Activated naive CD4-positive, alpha-beta T cell treated with Interleukin-2 at 50 U/mL for 16 hours (primary cell): Measurements from ENCODE around the gene MACROD1.
"Not testable (repeated sequence)": the region's sequence is repeated elsewhere in the genome, so short reads cannot be mapped to it uniquely, and the experiment has no call there.

Source experiments
- DNase-seq: peaks from one replicate; pipeline ENCODE4 v3.0.0-alpha.2; 2020

Gene MACROD1

DNA sequence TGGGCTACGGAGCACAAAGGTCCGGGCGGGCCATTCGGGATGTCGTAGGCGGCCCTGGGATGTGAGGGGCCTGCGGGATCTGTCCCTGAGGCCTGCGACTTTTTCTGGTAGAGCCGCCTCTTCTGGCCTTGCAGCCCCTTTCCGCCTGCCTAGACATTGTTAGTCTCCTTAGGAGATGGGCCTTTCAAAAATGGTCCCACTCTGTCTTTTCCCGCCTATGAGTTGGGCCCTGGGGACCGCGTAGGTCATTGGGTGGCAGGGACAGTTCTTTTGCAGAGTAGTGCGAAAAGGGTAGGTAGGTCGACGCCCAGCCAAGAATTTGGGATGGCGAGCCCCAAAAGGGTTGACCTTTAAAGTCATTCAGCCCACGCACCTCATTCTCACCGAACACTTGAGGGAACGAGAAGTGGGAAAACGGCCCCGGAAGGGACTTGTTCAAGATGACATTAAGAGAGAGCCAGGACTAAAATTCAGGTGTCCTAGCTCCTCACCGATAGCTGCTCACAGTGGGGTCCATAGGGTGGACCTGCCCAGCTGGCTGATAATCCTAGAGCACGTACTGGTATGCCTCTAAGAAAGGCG lies 178.9 kb downstream of the MACROD1 start:
- no peak for DNase-seq

DNA sequence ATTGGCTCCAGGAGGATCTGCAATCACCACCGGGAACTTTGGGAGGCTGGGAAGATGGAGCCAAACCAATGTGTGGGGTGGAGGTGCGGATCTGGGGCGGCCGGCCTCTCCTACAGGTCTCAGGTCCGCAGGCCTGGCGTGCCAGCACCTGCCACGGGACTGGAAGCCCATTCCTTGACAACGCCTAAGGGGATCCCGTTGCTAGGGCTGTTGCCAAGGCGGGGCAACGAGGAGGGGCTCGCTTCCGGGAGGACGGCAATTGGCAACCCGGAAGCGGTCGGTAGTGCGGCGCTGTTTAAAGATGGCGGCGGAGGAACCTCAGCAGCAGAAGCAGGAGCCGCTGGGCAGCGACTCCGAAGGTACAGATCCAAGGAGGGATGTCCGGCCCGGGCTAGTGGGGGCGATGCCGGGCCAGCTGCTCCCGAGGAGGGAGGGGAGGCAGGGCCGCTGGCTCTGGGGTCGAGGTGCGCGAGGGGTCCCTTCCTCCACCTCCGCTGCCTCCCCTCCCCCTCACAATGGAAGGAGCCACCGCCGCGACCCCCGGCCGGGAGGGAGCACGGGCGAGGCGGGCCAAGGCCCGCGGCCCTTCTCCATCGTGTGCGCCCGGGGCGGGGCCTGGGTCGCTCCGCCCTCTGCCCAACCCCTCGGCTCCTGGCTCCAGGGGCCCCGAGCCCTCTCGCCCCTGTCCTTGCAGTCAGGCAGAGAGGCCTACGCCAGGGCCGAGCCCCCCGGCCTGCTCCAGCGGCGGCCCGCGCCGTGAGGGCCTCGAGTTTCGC lies 179.6 kb downstream of the MACROD1 start, which contains the start of gene OTUB1:
TSS of gene OTUB1 (plus strand) at position 283 of the 776 bp plus-strand sequence. CDS start at position 302, 19 bp downstream.
- DNase-seq: peak; percentile 90

- DNase-seq: peak; percentile 77
Observed at GRCh38 chr11:63985812-63986155, 180.1 kb downstream of the MACROD1 start.

DNA sequence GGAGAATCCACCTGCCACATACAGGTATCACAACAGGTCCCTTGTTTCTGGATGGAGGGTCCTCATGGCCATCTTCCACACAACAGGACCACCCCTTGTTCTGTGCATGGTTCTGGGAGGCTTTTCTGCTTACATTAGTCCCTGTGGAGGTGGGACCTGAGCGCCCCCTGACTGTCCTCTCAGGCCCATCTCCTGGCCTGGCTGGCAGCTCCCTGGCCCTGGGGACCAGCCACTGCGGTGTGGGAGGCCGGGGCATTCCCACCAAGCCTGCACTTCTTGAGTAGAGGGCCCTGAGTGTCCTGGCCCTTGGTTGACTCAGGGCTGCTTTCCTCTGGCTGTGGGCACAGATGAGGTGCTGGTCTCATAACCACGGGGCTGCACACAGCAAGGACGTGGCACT lies 186.5 kb downstream of the MACROD1 start:
- no peak for DNase-seq

GRCh38 chr11:63978551-63979239 lies 187.2 kb downstream of the MACROD1 start:
- DNase-seq: no peak

DNA sequence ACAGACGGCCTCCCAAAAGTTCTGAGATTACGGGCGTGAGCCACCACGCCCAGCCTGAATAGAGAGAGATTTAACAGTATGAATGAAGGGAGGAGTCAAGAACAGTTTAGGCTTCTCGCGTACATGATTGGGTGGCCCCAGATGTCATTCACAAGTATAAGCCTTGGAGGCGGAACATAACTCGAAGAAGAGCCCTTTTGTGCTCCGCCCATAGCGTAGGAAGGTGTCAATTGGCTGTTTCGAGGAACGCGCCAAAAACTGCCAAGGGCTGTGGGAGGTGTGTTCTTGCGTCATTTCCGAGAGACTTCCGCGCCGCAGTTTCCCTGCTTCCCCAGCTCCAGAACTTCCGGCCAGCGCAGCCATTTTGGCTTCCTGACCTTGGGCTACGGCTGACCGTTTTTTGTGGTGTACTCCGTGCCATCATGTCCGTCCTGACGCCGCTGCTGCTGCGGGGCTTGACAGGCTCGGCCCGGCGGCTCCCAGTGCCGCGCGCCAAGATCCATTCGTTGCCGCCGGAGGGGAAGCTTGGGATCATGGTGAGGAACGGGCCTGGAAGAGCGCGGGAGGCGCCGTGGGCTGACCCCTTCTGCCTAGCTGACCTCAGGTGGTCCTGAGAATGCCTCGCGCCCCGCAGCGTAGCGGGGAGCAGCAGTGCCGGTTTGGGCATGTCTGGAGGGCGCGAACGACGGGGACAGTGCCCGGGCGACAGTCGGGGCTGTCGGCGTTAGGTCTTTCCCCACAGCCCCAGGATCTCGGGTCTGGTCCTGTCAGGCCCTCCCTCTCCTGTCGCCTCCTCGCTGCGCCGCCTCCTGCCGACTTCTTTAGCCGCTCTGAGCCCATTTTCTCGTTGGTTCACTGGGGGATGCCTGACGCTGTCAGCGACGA lies 191.4 kb downstream of the MACROD1 start, which contains the start of gene COX8A:
TSS of gene COX8A (plus strand) at position 362 of the 885 bp plus-strand sequence. CDS start at position 423, 61 bp downstream.
- DNase-seq: peak; percentile 97

DNA sequence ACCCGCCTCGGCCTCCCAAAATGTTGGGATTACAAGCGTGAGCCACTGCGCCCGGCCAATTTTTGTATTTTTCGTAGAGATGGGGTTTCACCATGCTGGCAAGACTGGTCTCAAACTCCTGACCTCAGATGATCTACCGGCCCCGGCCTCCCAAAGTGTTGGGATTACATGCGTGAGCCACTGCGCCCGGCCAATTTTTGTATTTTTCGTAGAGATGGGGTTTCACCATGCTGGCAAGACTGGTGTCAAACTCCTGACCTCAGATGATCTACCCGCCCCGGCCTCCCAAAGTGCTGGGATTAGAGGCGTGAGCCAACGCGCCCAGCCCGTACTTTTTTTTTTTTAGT lies 192.0 kb downstream of the MACROD1 start:
- DNase-seq: not testable (repeated sequence)

GRCh38 chr11:63970902-63971301 lies 195.0 kb downstream of the MACROD1 start:
- DNase-seq: no peak

DNA sequence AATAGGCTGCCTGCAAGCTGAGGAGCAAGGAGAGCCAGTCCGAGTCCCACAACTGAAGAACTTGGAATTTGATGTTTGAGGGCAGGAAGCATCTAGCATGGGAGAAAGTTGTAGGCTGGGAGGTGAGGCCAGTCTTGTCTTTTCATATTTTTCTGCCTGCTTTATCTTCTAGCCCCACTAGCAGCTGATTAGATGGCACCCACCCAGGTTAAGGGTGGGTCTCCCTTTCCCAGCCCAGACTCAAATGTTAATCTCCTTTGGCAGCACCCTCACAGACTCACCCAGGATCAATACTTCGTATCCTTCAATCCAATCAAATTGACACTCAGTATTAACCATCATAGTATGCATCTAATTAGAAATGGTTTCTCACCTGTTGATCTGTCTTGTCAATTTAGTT lies 196.5 kb downstream of the MACROD1 start:
- no peak for DNase-seq

DNA sequence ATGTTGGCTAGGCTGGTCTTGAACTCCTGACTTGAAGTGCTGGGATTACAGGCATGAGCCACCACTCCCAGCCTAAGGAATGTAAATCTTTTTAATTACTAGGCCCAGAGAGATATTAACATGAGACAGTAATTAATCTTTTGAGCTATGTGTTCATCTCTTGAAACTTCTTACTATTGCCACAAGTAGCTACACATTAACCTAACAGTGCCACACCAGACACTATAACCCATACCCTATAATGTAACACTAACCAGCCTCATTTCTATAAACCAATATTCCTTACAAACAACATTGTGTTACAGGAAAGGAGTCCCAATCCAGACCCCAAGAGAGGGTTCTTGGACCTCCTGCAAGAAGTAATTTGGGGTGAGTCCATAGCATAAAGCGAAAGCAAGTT lies 199.5 kb downstream of the MACROD1 start:
- DNase-seq: no peak

DNA sequence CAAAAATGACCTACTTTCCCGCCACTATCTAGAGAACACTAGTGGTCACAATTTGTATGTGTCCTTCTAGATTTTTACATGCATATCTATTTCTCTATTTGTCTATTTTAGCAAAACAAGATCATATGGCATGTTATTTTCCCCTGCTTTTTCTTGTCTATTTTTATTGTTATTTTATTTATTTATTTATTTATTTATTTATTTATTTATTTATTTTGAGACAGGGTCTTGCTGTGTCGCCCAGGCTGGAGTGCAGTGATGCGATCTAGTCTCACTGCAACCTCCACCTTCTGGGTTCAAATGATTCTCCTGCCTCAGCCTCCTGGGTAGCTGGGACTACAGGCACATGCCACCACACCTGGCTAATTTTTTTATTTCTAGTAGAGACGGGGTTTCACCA lies 202.0 kb downstream of the MACROD1 start:
- not testable (repeated sequence) for DNase-seq

DNA sequence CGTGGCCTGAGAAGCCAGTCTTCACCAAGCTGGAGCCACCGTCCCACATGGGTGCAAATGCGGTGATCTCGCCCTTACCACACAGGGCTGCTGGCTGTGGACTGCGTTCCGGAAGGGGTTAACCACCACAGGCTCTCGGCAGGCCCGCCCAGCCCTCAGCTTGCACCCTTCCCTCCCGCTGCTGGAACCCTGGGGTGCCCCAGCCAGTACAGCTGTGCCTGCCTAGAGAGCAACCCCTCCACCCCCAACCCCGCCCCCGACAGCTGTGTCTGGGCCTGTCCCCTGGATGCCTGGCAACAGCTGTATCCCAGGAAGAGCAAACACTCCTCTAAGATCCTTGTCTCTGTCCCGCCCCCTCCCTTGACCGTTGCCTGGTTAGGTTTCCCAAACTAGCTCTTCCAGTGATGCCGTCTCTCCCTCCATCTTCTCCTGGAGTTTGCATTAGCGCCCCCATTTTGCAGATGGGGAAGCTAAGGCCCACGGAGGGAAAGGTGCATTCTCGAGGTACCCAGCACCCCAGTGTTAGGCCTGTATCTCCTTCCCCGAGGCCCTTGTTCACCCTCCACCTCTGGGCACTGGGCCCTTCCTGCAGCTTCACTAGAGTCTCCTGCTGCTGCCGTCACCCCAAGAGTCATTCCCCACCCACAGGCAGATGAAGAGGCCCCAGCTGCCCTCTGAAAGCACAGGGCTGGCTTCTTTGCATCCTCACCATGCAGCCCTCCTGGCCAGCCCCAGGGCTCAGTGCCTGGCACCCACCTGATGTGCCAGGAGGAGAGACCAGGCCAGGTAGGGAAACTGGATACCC lies 204.1 kb downstream of the MACROD1 start:
- no peak for DNase-seq

- no peak for DNase-seq
Observed at GRCh38 chr11:63958008-63958407, 207.9 kb downstream of the MACROD1 start.

DNA sequence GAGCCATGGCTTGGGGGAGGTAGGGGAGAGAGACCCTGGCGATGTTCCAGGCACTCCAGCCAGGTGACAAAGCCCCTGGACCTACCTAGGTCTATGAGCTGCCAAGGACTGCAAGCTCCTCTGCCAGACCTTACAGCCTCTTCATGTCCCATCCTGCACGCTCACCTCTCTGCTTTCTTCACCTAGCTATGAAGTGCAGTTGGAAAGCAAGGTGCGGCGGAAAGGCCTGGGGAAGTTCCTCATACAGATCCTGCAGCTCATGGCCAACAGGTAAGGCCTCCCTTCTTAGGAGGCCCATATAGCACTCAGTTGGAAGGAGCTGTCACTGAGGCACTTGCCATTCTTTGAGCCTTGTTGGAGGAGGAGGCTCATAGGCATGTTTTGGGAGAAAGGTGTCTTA lies 213.3 kb downstream of the MACROD1 start:
- no peak for DNase-seq

DNA sequence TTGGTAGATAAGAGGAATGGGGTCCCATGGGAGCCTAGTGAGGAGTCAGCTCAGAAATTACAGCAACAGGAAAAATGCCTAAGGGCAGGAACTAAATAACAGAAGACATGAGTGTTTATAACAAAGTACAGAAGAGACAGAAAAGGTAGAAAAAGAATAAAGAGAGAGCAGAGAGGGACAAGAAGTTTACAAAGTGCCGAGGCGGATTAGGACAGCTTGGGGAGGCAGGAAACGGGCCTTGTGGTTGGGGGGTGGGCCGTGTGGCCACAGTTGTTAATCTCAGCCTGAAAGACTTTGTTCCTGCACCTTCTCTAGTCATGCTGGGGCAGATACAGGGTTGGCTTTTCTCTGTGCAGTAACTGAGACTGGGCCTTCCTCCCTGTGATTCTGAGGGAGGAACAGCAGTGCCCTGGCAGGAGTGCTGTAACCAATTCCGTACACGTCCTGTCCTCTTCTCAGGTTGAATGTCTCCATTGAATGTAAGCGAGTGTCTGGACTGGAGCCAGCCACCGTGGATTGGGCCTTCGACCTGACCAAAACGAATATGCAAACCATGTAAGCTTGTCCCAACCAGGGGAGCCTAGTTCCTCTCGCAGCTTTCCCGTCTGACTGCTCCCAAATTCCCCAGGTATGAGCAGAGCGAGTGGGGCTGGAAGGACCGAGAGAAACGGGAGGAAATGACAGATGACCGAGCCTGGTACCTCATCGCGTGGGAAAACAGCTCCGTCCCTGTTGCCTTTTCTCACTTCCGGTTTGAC lies 214.0 kb downstream of the MACROD1 start:
- peak; percentile 12 for DNase-seq
